Heart left ventricle (tissue), 16 donors: ENCODE results near the gene ACADL. TPM values are rescaled to one million over a fixed set of nuclear protein-coding genes. Genes with fewer than 3 reads are reported as not detected.

Experiments used
- ATAC-seq, 4 donors: fragments of 200-7000 bp; cut with Tn5 transposase; one replicate each; pipeline ENCODE4 v1.9.1; 2020 to 2022; ENCODE audit warnings: moderate library complexity in 4 of 4, mild to moderate bottlenecking in 3 of 4, moderate number of reproducible peaks in 1 of 4
- DNase-seq, 5 donors: peaks; one replicate each; pipeline ENCODE4 v3.0.0-alpha.2; 2020
- H3K27ac ChIP-seq, 12 donors: fragments of 200-600 bp; sonication (generic) in 4 of 12; one replicate each; pipeline versions ENCODE4 v1.5.0 to v1.8.0; 2016 to 2022; ENCODE audit warnings: mild to moderate bottlenecking in 2 of 12
- H3K27me3 ChIP-seq, 9 donors: fragments of 200-600 bp; sonication (generic) in 2 of 9; one replicate each; pipeline versions ENCODE4 v1.5.1 to v1.8.0; 2016 to 2022; ENCODE audit warnings: mild to moderate bottlenecking in 3 of 9
- H3K36me3 ChIP-seq, 9 donors: fragments of 200-600 bp; sonication (generic) in 2 of 9; one replicate each; pipeline versions ENCODE4 v1.5.0 to v1.8.0; 2018 to 2022; ENCODE audit warnings: mild to moderate bottlenecking in 2 of 9
- H3K4me1 ChIP-seq, 12 donors: fragments of 200-600 bp; sonication (generic) in 4 of 12; one replicate each; pipeline versions ENCODE4 v1.5.0 to v1.8.0; 2016 to 2022; ENCODE audit warnings: mild to moderate bottlenecking in 3 of 12
- H3K4me3 ChIP-seq, 12 donors: fragments of 200-600 bp; sonication (generic) in 4 of 12; one replicate each; pipeline versions ENCODE4 v1.5.0 to v1.8.0; 2017 to 2022; ENCODE audit warnings: mild to moderate bottlenecking in 9 of 12, moderate library complexity in 4 of 12
- H3K9me3 ChIP-seq, 12 donors: fragments of 200-600 bp; sonication (generic) in 4 of 12; one replicate each; pipeline versions ENCODE4 v1.5.0 to v1.8.0; 2016 to 2022; ENCODE audit warnings: mild to moderate bottlenecking in 1 of 12
- CTCF ChIP-seq, 12 donors: fragments of 200-600 bp; sonication (generic) in 4 of 12; IDR thresholded peaks; one replicate each; pipeline versions ENCODE4 v1.5.0 to v1.8.0; 2018 to 2022; ENCODE audit warnings: antibody characterized with exemption in 12 of 12, mild to moderate bottlenecking in 5 of 12
- POLR2A ChIP-seq, 2 donors: fragments of 450-650 bp; IDR thresholded peaks; one replicate each; pipeline ENCODE4 v1.6.1; 2017; ENCODE audit warnings: antibody characterized with exemption in 2 of 2, mild to moderate bottlenecking in 2 of 2, moderate library complexity in 2 of 2
- WGBS, 4 donors: extraction: QIAGEN DNeasy Blood & Tissue Kit in 2 of 4; methylation state at CpG; one replicate each; pipeline versions ENCODE4 v1.1.5 to v1.1.7; 2013 to 2018; 5-methylcytosine and 5-hydroxymethylcytosine counted together
- intact Hi-C, 10 donors: fragments of 100-400 bp; cut with DNase I; formaldehyde crosslinking; loops; one replicate each; pipeline versions ENCODE4 v1.11.1 to v1.14.2; 2022
- polyA plus RNA-seq, 2 donors: library from polyadenylated mRNA; stranded (reverse); fragments of 200-250 nt; gene quantifications; one replicate each; pipeline ENCODE4 v1.2.3, GENCODE V29; 2013
- total RNA-seq, 9 donors: library from RNA; depleted of rRNA in 2 of 9; stranded (reverse); fragments of >200 nt in 2 of 9; fragmentation: NEBNext Ultra II Directional in 3 of 9; extraction: Animal tissue kit (Norgen Biotek cat#: 25700) in 3 of 9; gene quantifications; one replicate each; pipeline versions ENCODE4 v1.1.0 to v1.2.4, GENCODE V29; 2016 to 2023
- donor health status: ischemic (EF 13 %, LVEDD 7.1; RV severe dilation, severe dysfunction).
- donor health status: healthy with polysubstance abuse.
- donor health status: DM: no; HTN: yes; CAD: no.
- donor health status: DM: no; HTN: no; CAD: no.
- donor health status: ischemic (EF 25% LVEDD 6.9; RV normal size, moderate dysfunction).
- donor health status: ischemic (EF 25% LVEDD 5.7; RV mildly dilated, moderate dysfunction).
- donor health status: healthy.
- donor health status: DM: yes; HTN: yes; CAD: no.
- donor health status: ischemic (EF 35%, LVEDD 5.7; RV mildly dilated, moderate dysfunction).
- donor health status: nonischemic (EF 11% LVEDD 7.7; RV severe dilation, severe dysfunction).
- donor health status: DM: yes; HTN: yes; CAD: no.
- donor health status: PGD.
- donor health status: ischemic (EF 29% LVEDD 5.4; RV normal size, mild dysfunction).
- donor health status: nonischemic (EF 23%, LVEDD 6.1; RV moderate dilation, normal function).

ACADL gene
- total and polyA plus RNA-seq, 11 donors, result 0.21 to 2.8 (median 0.49) TPM

DNA sequence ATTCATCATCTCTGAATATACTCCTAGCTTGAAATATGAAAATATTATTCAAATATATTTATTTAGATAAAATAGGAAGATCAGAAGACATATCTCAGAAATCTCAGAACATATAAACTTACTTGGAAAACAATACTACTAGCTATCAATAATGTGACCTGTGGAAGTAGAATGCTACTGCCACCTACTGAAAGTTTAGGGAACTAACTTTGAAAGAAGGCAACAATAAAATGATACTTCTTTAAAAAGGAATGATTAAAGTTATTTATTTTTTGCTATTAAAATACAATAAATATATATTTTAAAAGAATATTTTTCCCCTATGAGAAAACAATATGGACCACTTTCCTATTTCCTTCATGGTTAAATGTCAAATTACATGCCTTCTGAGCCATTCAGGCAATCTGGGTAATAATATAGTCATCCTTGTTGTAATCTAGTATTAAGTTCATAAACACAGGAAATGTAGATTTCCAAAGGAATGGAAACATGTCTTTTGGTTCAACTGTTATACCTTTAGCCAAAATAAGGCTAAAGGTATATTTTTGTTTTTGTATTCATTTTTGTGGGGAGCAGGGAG lies 26.0 kb downstream of the ACADL start:
- intact Hi-C loops, result loop anchor here in 8 of 10 donors (2.0 to 10.0 kb wide), 7 partner anchors 122 to 867 kb away; partner anchors contain the start of gene MAP2 (in 1 of the 8)
- H3K4me3 ChIP-seq, result no peak overlapping the region
- H3K27ac ChIP-seq, result no peak overlapping the region
- TF ChIP-seq CTCF (IDR thresholded peaks at IDR 0.05) (peak; percentile 65 to 81 (median 74)), POLR2A (IDR thresholded peaks at IDR 0.05) (no peak)
- H3K36me3 ChIP-seq, result no peaks in the 10 kb centered on the region
- ATAC-seq (no peak), DNase-seq (no peak)
- H3K9me3 ChIP-seq, result no peaks in the 10 kb centered on the region
- no peaks in the 10 kb centered on the region for H3K27me3 ChIP-seq
- H3K4me1 ChIP-seq, result peaks cover 0 to 4% (median 0%) of the 10 kb centered on the region in 12 donors

- Histone ChIP-seq H3K36me3 (no peaks in the 10 kb centered on the region), H3K27ac (no peak overlapping the region), H3K9me3 (no peaks in the 10 kb centered on the region), H3K27me3 (no peaks in the 10 kb centered on the region), H3K4me3 (no peak overlapping the region), H3K4me1 (peaks cover 0 to 4% (median 0%) of the 10 kb centered on the region in 12 donors)
- no peak for TF ChIP-seq POLR2A (IDR thresholded peaks at IDR 0.05)
- no peak for TF ChIP-seq CTCF (IDR thresholded peaks at IDR 0.05)
- ATAC-seq, result no peak
- no peak for DNase-seq
- 22 to 52% (median 36%) methylated on average over 1 of the region's 1 CpG for WGBS, 4 donors
- intact Hi-C loops, result loop anchor here in 8 of 10 donors (2.0 to 10.0 kb wide), 7 partner anchors 121 to 866 kb away; partner anchors contain the start of gene MAP2 (in 1 of the 8)
Observed at GRCh38 chr2:210198326-210198725, 26.9 kb downstream of the ACADL start.

DNA sequence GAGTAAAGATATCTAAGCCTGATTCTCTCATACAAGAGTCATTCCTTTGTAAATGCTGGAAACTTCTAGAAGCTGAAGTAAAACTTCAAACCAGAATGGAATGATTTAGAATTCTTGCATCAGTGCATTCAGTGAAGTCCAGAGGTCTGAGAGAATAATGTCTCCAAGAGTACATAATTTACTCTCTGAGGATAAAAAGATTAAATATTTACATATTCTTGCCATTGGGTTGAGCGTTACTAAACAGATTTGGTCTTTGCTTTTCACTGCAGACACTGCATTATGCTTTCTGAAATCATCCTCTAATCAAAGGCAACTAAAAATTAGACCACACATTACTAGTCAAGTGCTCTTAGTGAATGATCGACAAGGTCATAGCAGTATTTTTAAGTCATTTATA lies 27.5 kb downstream of the ACADL start:
- no peak for DNase-seq
- H3K4me3 ChIP-seq, result no peak overlapping the region
- no peaks in the 10 kb centered on the region for H3K9me3 ChIP-seq
- peaks cover 0 to 4% (median 0%) of the 10 kb centered on the region in 12 donors for H3K4me1 ChIP-seq
- no peak for TF ChIP-seq CTCF (IDR thresholded peaks at IDR 0.05)
- no peak for TF ChIP-seq POLR2A (IDR thresholded peaks at IDR 0.05)
- 76 to 89% (median 87%) methylated on average over 2 of the region's 2 CpGs for WGBS, 4 donors
- H3K27ac ChIP-seq, result no peak overlapping the region
- no peaks in the 10 kb centered on the region for H3K27me3 ChIP-seq
- intact Hi-C loops, result loop anchor here (2.0 to 10.0 kb wide), 10 partner anchors 120 to 865 kb away; partner anchors contain the start of gene MAP2 (in 1 of the 10)
- ATAC-seq, result no peak
- H3K36me3 ChIP-seq, result no peaks in the 10 kb centered on the region

DNA sequence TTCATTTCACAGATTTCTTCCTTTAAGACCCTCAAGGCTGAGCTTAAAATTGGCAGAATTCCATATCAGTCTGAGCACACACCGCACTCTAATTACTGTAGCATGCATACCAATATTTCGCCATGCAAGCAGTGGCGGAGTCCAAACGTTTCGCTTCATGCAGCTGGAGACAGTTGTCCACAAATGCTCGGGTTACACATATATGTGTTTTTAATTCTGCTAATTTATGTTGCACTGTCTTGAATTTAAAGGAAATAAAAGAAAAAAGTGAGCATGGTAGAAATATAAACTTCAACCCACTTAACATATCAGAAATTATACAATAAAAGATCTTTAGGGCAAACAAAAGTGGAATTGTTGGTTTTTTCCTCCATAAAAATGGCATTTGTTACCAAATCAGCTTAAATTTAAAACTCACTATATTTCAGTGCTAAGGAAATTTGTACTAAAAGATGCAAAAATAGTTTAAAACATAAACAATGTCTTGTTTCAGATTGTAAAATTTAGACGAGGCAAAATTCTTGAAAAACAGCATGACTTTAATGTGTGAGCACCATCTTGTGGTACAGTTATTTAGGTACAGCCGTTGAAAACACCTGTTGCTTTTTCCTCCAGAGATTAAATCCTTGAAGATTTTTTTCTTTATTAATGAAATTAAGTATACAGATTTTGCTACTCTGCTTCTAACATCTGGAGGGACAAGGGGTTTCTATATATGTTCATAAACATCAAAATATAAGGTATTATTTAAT lies 30.0 kb downstream of the ACADL start:
- no peak overlapping the region for H3K27ac ChIP-seq
- intact Hi-C loops, result loop anchor here in 9 of 10 donors (1.0 to 10.0 kb wide), 8 partner anchors 118 to 863 kb away; partner anchors contain the start of gene MAP2 (in 1 of the 9)
- TF ChIP-seq CTCF (IDR thresholded peaks at IDR 0.05), result peak; percentile 59 to 86 (median 72)
- no peak for TF ChIP-seq POLR2A (IDR thresholded peaks at IDR 0.05)
- no peaks in the 10 kb centered on the region for H3K36me3 ChIP-seq
- H3K4me1 ChIP-seq, result peaks cover 0 to 4% (median 0%) of the 10 kb centered on the region in 12 donors
- no peaks in the 10 kb centered on the region for H3K27me3 ChIP-seq
- H3K9me3 ChIP-seq, result no peaks in the 10 kb centered on the region
- DNase-seq (no peak), ATAC-seq (peak in 1 of 4 donors; percentile 52)
- H3K4me3 ChIP-seq, result peak overlapping the region in 10 of 12 donors; percentile 6 to 49 (median 36)
- 22 to 32% (median 29%) methylated on average over 8 of the region's 8 CpGs for WGBS, 4 donors
